HepG2 (cell line): ENCODE measurements around the gene RPS6KL1. TPM values are rescaled to one million over a fixed set of nuclear protein-coding genes. Genes with fewer than 3 reads are reported as not detected.

ENCODE experiments used
- BHLHE40 ChIP-seq: IDR thresholded peaks from 2 replicates; pipeline ENCODE4 v1.6.1; 2011; ENCODE audit warnings: low read length, improper control_type of control experiment
- DPF2 ChIP-seq: sonication (generic); formaldehyde crosslinking; IDR thresholded peaks from 2 replicates; pipeline ENCODE4 v1.4.0; 2020; ENCODE audit warnings: mild to moderate bottlenecking, low read depth, missing genetic modification reagents, borderline replicate concordance
- DRAP1 ChIP-seq: IDR thresholded peaks from 2 replicates; pipeline ENCODE4 v1.6.1; 2016; ENCODE audit warnings: missing genetic modification reagents, missing compliant biosample characterization
- GABPB1 ChIP-seq: IDR thresholded peaks from 2 replicates; pipeline ENCODE4 v1.6.1; 2016; ENCODE audit warnings: mild to moderate bottlenecking, missing genetic modification reagents, moderate library complexity, missing compliant biosample characterization
- HOXA5 ChIP-seq: sonication (generic); formaldehyde crosslinking; IDR thresholded peaks from 2 replicates; pipeline ENCODE4 v1.4.0; 2020; ENCODE audit warnings: missing genetic modification reagents
- ISX ChIP-seq: sonication (generic); formaldehyde crosslinking; conservative IDR thresholded peaks from 2 replicates; pipeline ENCODE4 v1.5.0; 2020; ENCODE audit warnings: missing genetic modification reagents
- JDP2 ChIP-seq: sonication (generic); formaldehyde crosslinking; IDR thresholded peaks from 2 replicates; pipeline ENCODE4 v1.8.1; 2022; ENCODE audit warnings: missing genetic modification reagents, borderline replicate concordance
- POLR2A ChIP-seq, 2 experiments: IDR thresholded peaks; 2 replicates each; pipeline ENCODE4 v1.6.1; 2011; ENCODE audit warnings: low read depth in 2 of 2, low read length in 2 of 2, mild to moderate bottlenecking in 1 of 2, moderate library complexity in 1 of 2; ENCODE audit not compliant: insufficient read depth in 1 of 2
- REXO4 ChIP-seq: sonication (generic); formaldehyde crosslinking; IDR thresholded peaks from 2 replicates; pipeline ENCODE4 v1.8.0; 2022; ENCODE audit warnings: missing genetic modification reagents, mild to moderate bottlenecking, borderline replicate concordance
- SALL1 ChIP-seq: sonication (generic); formaldehyde crosslinking; IDR thresholded peaks from 2 replicates; pipeline ENCODE4 v1.8.0; 2022; ENCODE audit warnings: mild to moderate bottlenecking, missing genetic modification reagents
- SNAI1 ChIP-seq: sonication (generic); formaldehyde crosslinking; IDR thresholded peaks from 2 replicates; pipeline ENCODE4 v1.5.0; 2020; ENCODE audit warnings: mild to moderate bottlenecking, missing genetic modification reagents, borderline replicate concordance
- TEAD3 ChIP-seq: optimal IDR thresholded peaks from 2 replicates; pipeline ENCODE3; 2016; ENCODE audit warnings: borderline replicate concordance
- ZBTB38 ChIP-seq: sonication (generic); formaldehyde crosslinking; IDR thresholded peaks from 2 replicates; pipeline ENCODE4 v1.5.1; 2020; ENCODE audit warnings: mild to moderate bottlenecking, missing genetic modification reagents
- ZNF343 ChIP-seq: sonication (generic); formaldehyde crosslinking; IDR thresholded peaks from 2 replicates; pipeline ENCODE4 v1.4.0; 2020; ENCODE audit warnings: mild to moderate bottlenecking, missing genetic modification reagents
- ZNF556 ChIP-seq: sonication (generic); formaldehyde crosslinking; IDR thresholded peaks from 2 replicates; pipeline ENCODE4 v1.4.0; 2020; ENCODE audit warnings: mild to moderate bottlenecking, missing genetic modification reagents, borderline replicate concordance
- ZNF75D ChIP-seq: sonication (generic); formaldehyde crosslinking; IDR thresholded peaks from 2 replicates; pipeline ENCODE4 v1.8.1; 2023; ENCODE audit warnings: missing genetic modification reagents, mild to moderate bottlenecking, borderline replicate concordance
- polyA plus RNA-seq, 8 experiments: library from polyadenylated mRNA; depleted of rRNA in 3 of 8; stranded (reverse) in 7 of 8; unstranded in 1 of 8; fragments of >200 nt; fragmentation: Illumina TruSeq in 4 of 8; extraction: Trizol in 4 of 8; gene quantifications; 2 replicates each; pipeline versions ENCODE4 v1.2.1 to v1.2.3, GENCODE V29; 2011 to 2016; ENCODE audit warnings: low read depth in 4 of 8, missing spikeins in 1 of 8, mixed read lengths in 1 of 8; ENCODE audit not compliant: insufficient read depth in 1 of 8
- total RNA-seq, 5 experiments: library from RNA; depleted of rRNA; stranded (reverse); fragments of >200 nt; fragmentation: Illumina TruSeq; extraction: Trizol; gene quantifications; 2 replicates each; pipeline ENCODE4 v1.2.3, GENCODE V29; 2016; ENCODE audit warnings: low read depth in 1 of 5
- TF ChIP-seq, protein P1 (sequence below): sonication (generic); formaldehyde crosslinking; IDR thresholded peaks from 2 replicates; pipeline ENCODE4 v1.4.0; 2020; ENCODE audit warnings: mild to moderate bottlenecking, low read depth, missing genetic modification reagents
- TF ChIP-seq, protein P2 (sequence below): fragments of 450-650 bp; IDR thresholded peaks from 2 replicates; pipeline ENCODE4 v1.6.1; 2016
- TF ChIP-seq, protein P3 (sequence below): sonication (generic); formaldehyde crosslinking; IDR thresholded peaks from 2 replicates; pipeline ENCODE4 v1.4.0; 2020; ENCODE audit warnings: missing genetic modification reagents, borderline replicate concordance
- TF ChIP-seq, protein P4 (sequence below): sonication (generic); formaldehyde crosslinking; IDR thresholded peaks from 2 replicates; pipeline ENCODE4 v1.5.0; 2020; ENCODE audit warnings: mild to moderate bottlenecking, missing genetic modification reagents, borderline replicate concordance

Gene RPS6KL1
- total and polyA plus RNA-seq, 2 of the 13 experiments (the other 11 are each of a cell fraction or from before 2014, with no cell fraction given), result 6.5 to 11.5 TPM

DNA sequence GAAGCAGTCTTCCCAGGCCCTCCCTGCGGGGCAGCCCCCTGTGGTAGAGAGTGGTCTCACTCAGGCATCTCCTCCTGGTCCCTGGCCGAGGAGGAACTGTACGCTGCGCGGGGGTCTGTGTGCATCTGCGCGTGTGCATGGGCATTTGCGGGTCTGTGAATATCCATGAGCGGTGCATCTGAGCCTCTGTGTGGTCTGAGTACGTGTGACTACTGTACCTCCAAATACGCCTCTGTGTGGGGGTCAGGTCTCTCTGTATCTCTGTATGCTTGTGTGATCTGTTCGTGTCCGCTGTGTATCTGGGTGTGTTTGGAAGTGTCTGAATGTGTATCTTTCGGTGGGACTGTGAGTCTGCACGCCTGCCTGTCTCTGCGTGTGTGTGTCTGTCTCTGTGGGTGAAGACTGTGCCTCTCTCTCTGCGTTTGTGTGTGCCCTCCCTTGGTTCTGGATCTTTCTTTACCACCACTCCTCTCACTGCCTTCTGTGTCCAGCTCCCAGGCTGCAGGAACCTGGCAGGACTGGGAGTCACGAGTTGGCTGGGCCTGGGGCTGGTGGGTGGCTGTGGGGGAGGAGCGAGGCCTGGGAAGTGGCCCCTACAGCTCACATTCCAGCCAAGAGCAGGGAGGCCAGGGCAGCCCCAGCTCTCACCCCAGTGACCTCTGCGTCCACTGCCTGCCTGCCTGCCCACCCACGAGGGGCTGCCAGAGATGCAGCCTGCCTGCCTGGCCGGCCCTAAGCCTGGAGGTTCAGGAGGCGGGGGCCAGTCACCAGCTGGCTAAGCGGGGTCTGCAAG lies 33.4 kb upstream of the RPS6KL1 start (continued):
- TF ChIP-seq, protein P1, sequence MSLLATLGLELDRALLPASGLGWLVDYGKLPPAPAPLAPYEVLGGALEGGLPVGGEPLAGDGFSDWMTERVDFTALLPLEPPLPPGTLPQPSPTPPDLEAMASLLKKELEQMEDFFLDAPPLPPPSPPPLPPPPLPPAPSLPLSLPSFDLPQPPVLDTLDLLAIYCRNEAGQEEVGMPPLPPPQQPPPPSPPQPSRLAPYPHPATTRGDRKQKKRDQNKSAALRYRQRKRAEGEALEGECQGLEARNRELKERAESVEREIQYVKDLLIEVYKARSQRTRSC (CRISPR knock-in tag), result 0 out of 2 replicates have a peak, but pooled peaks have one; percentile 44
- TF ChIP-seq ZNF343 (CRISPR knock-in tag) (0 out of 2 replicates have a peak, but pooled peaks have one; percentile 42), SALL1 (CRISPR knock-in tag) (peak; percentile 54), ISX (CRISPR knock-in tag) (no peak), SNAI1 (CRISPR knock-in tag) (no peak), GABPB1 (CRISPR knock-in tag) (peak; percentile 40; the same call in 1 of the 2 replicates), JDP2 (CRISPR knock-in tag) (no peak), POLR2A (IDR thresholded peaks at IDR 0.05; ENCODE audit: insufficient read depth in 1 of 2, low read depth in 2 of 2, low read length in 2 of 2) (0 out of 4 replicates have a peak, but pooled peaks of 1 of the 2 experiments have one; percentile 26), ZNF556 (0 out of 2 replicates have a peak, but pooled peaks have one; percentile 57), TEAD3 (CRISPR knock-in tag) (peak; percentile 95), ZBTB38 (CRISPR knock-in tag) (peak; percentile 39; the same call in 1 of the 2 replicates), BHLHE40 (peak; percentile 46), REXO4 (CRISPR knock-in tag) (no peak), DPF2 (peak; percentile 50; the same call in 1 of the 2 replicates), HOXA5 (CRISPR knock-in tag) (no peak), DRAP1 (CRISPR knock-in tag) (0 out of 2 replicates have a peak, but pooled peaks have one; percentile 32), ZNF75D (CRISPR knock-in tag) (no peak)
- TF ChIP-seq, protein P2, sequence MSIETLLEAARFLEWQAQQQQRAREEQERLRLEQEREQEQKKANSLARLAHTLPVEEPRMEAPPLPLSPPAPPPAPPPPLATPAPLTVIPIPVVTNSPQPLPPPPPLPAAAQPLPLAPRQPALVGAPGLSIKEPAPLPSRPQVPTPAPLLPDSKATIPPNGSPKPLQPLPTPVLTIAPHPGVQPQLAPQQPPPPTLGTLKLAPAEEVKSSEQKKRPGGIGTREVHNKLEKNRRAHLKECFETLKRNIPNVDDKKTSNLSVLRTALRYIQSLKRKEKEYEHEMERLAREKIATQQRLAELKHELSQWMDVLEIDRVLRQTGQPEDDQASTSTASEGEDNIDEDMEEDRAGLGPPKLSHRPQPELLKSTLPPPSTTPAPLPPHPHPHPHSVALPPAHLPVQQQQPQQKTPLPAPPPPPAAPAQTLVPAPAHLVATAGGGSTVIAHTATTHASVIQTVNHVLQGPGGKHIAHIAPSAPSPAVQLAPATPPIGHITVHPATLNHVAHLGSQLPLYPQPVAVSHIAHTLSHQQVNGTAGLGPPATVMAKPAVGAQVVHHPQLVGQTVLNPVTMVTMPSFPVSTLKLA, result no peak
- TF ChIP-seq, protein P3, sequence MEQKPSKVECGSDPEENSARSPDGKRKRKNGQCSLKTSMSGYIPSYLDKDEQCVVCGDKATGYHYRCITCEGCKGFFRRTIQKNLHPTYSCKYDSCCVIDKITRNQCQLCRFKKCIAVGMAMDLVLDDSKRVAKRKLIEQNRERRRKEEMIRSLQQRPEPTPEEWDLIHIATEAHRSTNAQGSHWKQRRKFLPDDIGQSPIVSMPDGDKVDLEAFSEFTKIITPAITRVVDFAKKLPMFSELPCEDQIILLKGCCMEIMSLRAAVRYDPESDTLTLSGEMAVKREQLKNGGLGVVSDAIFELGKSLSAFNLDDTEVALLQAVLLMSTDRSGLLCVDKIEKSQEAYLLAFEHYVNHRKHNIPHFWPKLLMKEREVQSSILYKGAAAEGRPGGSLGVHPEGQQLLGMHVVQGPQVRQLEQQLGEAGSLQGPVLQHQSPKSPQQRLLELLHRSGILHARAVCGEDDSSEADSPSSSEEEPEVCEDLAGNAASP (CRISPR knock-in tag), result peak; percentile 40; the same call in 1 of the 2 replicates
- TF ChIP-seq, protein P4, sequence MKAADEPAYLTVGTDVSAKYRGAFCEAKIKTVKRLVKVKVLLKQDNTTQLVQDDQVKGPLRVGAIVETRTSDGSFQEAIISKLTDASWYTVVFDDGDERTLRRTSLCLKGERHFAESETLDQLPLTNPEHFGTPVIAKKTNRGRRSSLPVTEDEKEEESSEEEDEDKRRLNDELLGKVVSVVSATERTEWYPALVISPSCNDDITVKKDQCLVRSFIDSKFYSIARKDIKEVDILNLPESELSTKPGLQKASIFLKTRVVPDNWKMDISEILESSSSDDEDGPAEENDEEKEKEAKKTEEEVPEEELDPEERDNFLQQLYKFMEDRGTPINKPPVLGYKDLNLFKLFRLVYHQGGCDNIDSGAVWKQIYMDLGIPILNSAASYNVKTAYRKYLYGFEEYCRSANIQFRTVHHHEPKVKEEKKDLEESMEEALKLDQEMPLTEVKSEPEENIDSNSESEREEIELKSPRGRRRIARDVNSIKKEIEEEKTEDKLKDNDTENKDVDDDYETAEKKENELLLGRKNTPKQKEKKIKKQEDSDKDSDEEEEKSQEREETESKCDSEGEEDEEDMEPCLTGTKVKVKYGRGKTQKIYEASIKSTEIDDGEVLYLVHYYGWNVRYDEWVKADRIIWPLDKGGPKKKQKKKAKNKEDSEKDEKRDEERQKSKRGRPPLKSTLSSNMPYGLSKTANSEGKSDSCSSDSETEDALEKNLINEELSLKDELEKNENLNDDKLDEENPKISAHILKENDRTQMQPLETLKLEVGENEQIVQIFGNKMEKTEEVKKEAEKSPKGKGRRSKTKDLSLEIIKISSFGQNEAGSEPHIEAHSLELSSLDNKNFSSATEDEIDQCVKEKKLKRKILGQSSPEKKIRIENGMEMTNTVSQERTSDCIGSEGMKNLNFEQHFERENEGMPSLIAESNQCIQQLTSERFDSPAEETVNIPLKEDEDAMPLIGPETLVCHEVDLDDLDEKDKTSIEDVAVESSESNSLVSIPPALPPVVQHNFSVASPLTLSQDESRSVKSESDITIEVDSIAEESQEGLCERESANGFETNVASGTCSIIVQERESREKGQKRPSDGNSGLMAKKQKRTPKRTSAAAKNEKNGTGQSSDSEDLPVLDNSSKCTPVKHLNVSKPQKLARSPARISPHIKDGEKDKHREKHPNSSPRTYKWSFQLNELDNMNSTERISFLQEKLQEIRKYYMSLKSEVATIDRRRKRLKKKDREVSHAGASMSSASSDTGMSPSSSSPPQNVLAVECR (CRISPR knock-in tag), result peak; percentile 23; the same call in 1 of the 2 replicates
